SK-N-SH (cell line): Measurements from ENCODE around the gene MMP13. TPM values are rescaled to one million over a fixed set of nuclear protein-coding genes. Genes with fewer than 3 reads are reported as not detected.

Experiments used
- CTCF ChIA-PET: fragments of 300-600, 350-600 bp; formaldehyde crosslinking; extraction: SDS; loops from one replicate; lab custom pipeline; 2021; lab: Yijun Ruan, JAX
- POLR2A ChIA-PET: fragments of 350-600 bp; sonication (Branson Sonifier 250); formaldehyde crosslinking; extraction: SDS; loops from one replicate; lab custom pipeline; 2020; ENCODE audit warnings: antibody characterized with exemption, inconsistent platforms; lab: Yijun Ruan, JAX
- DNase-seq: peaks from one replicate; pipeline ENCODE4 v3.0.0; 2012
- H2AFZ ChIP-seq: fragments of 200-600 bp; sonication (generic); 2 replicates; pipeline ENCODE4 v1.8.1; 2016; ENCODE audit warnings: antibody characterized with exemption, mild to moderate bottlenecking, low read depth
- H3F3A ChIP-seq: fragments of 200-600 bp; sonication (generic); replicated peaks from 2 replicates; pipeline ENCODE3; 2016; ENCODE audit warnings: antibody characterized with exemption, mild to moderate bottlenecking; ENCODE audit not compliant: insufficient read depth
- H3K27ac ChIP-seq, 2 experiments: fragments of 200-500 bp in 1 of 2; fragments of 200-600 bp in 1 of 2; sonication (Bioruptor generic) in 1 of 2; sonication (generic), shearing (Covaris generic) in 1 of 2; 2 replicates each; pipeline versions ENCODE4 v1.5.1 to v1.6.1; 2014 to 2016; ENCODE audit warnings: low read depth in 2 of 2, inconsistent platforms in 1 of 2, low read length in 1 of 2, mild to moderate bottlenecking in 1 of 2, mixed read lengths in 1 of 2
- H3K27me3 ChIP-seq: fragments of 200-600 bp; sonication (generic), shearing (Covaris generic); 2 replicates; pipeline ENCODE4 v1.6.1; 2016; ENCODE audit warnings: mixed run types; ENCODE audit not compliant: insufficient read depth
- H3K36me3 ChIP-seq, 2 experiments: fragments of 200-500 bp in 1 of 2; fragments of 200-600 bp in 1 of 2; sonication (Bioruptor generic) in 1 of 2; sonication (generic) in 1 of 2; replicated peaks in 1 of 2; 2 replicates each; pipeline versions ENCODE3 to v1.5.1; 2014 to 2016; ENCODE audit warnings: low read length in 1 of 2, mild to moderate bottlenecking in 1 of 2; ENCODE audit not compliant: insufficient read depth in 2 of 2, control insufficient read depth in 1 of 2
- H3K4me1 ChIP-seq, 2 experiments: fragments of 200-500 bp in 1 of 2; fragments of 200-600 bp in 1 of 2; sonication (Bioruptor generic) in 1 of 2; sonication (generic), shearing (Covaris generic) in 1 of 2; 2 replicates each; pipeline versions ENCODE4 v1.5.1 to v1.6.1; 2014 to 2016; ENCODE audit warnings: low read depth in 1 of 2, low read length in 1 of 2, mixed run types in 1 of 2; ENCODE audit not compliant: insufficient read depth in 2 of 2, control insufficient read depth in 1 of 2
- H3K4me2 ChIP-seq: fragments of 200-600 bp; sonication (generic), shearing (Covaris generic); 2 replicates; pipeline ENCODE4 v1.6.1; 2017; ENCODE audit warnings: mixed run types
- H3K4me3 ChIP-seq, 2 experiments: fragments of 200-500 bp in 1 of 2; fragments of 200-600 bp in 1 of 2; sonication (Bioruptor generic) in 1 of 2; sonication (generic), shearing (Covaris generic) in 1 of 2; 2 replicates each; pipeline versions ENCODE4 v1.5.1 to v1.8.1; 2014 to 2016; ENCODE audit warnings: low read depth in 2 of 2, inconsistent platforms in 1 of 2, low read length in 1 of 2, mild to moderate bottlenecking in 1 of 2, mixed read lengths in 1 of 2, moderate library complexity in 1 of 2
- H3K79me2 ChIP-seq: fragments of 200-600 bp; sonication (generic); 2 replicates; pipeline ENCODE4 v1.8.1; 2017; ENCODE audit warnings: mild to moderate bottlenecking; ENCODE audit not compliant: insufficient read depth
- H3K9ac ChIP-seq: fragments of 200-600 bp; sonication (generic); 2 replicates; pipeline ENCODE4 v1.6.1; 2017; ENCODE audit warnings: mixed run types
- H3K9me2 ChIP-seq: fragments of 200-600 bp; sonication (generic); 2 replicates; pipeline ENCODE4 v1.6.1; 2017; ENCODE audit warnings: mixed run types
- H3K9me3 ChIP-seq: fragments of 200-600 bp; sonication (generic); 2 replicates; pipeline ENCODE4 v1.6.1; 2017; ENCODE audit warnings: mixed run types, mild to moderate bottlenecking, moderate library complexity
- H4K20me1 ChIP-seq: fragments of 200-600 bp; sonication (generic); 2 replicates; pipeline ENCODE4 v1.6.1; 2017; ENCODE audit warnings: mild to moderate bottlenecking, mixed run types; ENCODE audit not compliant: insufficient read depth
- EP300 ChIP-seq, 2 experiments: IDR thresholded peaks; 2 replicates each; pipeline versions ENCODE4 v1.4.0 to v1.6.1; 2012; ENCODE audit warnings: borderline replicate concordance in 1 of 2, low read depth in 1 of 2, low read length in 1 of 2
- FOXJ3 ChIP-seq: sonication (generic); formaldehyde crosslinking; IDR thresholded peaks from 2 replicates; pipeline ENCODE4 v1.5.1; 2020; ENCODE audit warnings: mild to moderate bottlenecking, missing genetic modification reagents
- FOXM1 ChIP-seq: IDR thresholded peaks from 2 replicates; pipeline ENCODE4 v1.4.0; 2012; ENCODE audit warnings: low read depth, mild to moderate bottlenecking
- GABPA ChIP-seq: IDR thresholded peaks from 2 replicates; pipeline ENCODE4 v1.4.0; 2012; ENCODE audit warnings: low read depth, mild to moderate bottlenecking
- IRF3 ChIP-seq: fragments of 150-350 bp; IDR thresholded peaks from 2 replicates; pipeline ENCODE4 v1.6.1; 2016; ENCODE audit warnings: mild to moderate bottlenecking, low read depth, low read length
- JUND ChIP-seq: IDR thresholded peaks from 2 replicates; pipeline ENCODE4 v1.4.0; 2012
- MEF2A ChIP-seq: IDR thresholded peaks from 2 replicates; pipeline ENCODE4 v1.4.0; 2012; ENCODE audit warnings: low read depth, borderline replicate concordance
- MXI1 ChIP-seq: IDR thresholded peaks from 2 replicates; pipeline ENCODE4 v1.6.1; 2012; ENCODE audit warnings: mild to moderate bottlenecking, low read depth, low read length, improper control_type of control experiment
- NFIC ChIP-seq: IDR thresholded peaks from 2 replicates; pipeline ENCODE4 v1.4.0; 2012; ENCODE audit warnings: borderline replicate concordance
- POLR2AphosphoS5 ChIP-seq: IDR thresholded peaks from 2 replicates; pipeline ENCODE4 v1.6.1; 2012; ENCODE audit warnings: low read depth, low read length
- RXRA ChIP-seq: IDR thresholded peaks from 2 replicates; pipeline ENCODE4 v1.4.0; 2012; ENCODE audit warnings: low read depth, mild to moderate bottlenecking, borderline replicate concordance
- SIN3A ChIP-seq: IDR thresholded peaks from 2 replicates; pipeline ENCODE4 v1.6.1; 2012; ENCODE audit warnings: low read depth, mild to moderate bottlenecking, low read length, moderate library complexity, borderline replicate concordance
- TCF12 ChIP-seq: IDR thresholded peaks from 2 replicates; pipeline ENCODE4 v1.4.0; 2012
- WGBS: methylation state at CpG from one replicate; pipeline ENCODE4 v1.1.6; 2017; ENCODE audit warnings: low lambda C conversion rate; 5-methylcytosine and 5-hydroxymethylcytosine counted together
- polyA plus RNA-seq, 3 experiments: library from polyadenylated mRNA; depleted of rRNA; stranded (reverse); fragments of >200 nt; gene quantifications; 2 replicates each; pipeline ENCODE4 v1.2.3, GENCODE V29; 2012
- TF ChIP-seq, protein P1 (sequence below): IDR thresholded peaks from 2 replicates; pipeline ENCODE4 v1.6.1; 2012; ENCODE audit warnings: mild to moderate bottlenecking, low read depth, low read length, moderate library complexity
- TF ChIP-seq, protein P2 (sequence below): IDR thresholded peaks from 2 replicates; pipeline ENCODE4 v1.4.0; 2012; ENCODE audit warnings: low read depth, borderline replicate concordance
- TF ChIP-seq, protein P3 (sequence below): fragments of 150-350 bp; IDR thresholded peaks from 2 replicates; pipeline ENCODE4 v1.6.1; 2017; ENCODE audit warnings: antibody characterized with exemption, low read length, low read depth, borderline replicate concordance

MMP13 gene
- polyA plus RNA-seq, 1 of the 3 experiments (the other 2 are of a cell fraction), result 0.12 TPM

DNA sequence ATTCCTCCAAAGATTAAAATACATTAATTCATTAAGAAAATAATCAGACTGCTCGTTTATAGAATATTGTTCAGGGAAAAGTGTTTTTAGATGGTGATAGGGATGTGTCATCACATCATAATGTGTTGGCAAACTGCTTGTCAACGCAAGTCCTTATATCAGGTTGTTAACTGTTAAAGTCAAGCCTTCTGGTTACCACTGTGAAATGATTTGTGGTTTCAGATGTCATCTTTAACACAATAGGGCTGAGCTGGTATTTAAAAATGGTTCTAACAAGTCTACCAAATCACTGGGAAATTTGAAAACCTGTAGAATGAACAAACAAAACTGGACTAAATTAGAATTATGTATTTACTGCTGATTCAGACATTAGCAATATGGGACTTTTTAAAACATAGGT lies 2.4 kb upstream of the MMP13 start (continued):
- TF ChIP-seq, protein P1, sequence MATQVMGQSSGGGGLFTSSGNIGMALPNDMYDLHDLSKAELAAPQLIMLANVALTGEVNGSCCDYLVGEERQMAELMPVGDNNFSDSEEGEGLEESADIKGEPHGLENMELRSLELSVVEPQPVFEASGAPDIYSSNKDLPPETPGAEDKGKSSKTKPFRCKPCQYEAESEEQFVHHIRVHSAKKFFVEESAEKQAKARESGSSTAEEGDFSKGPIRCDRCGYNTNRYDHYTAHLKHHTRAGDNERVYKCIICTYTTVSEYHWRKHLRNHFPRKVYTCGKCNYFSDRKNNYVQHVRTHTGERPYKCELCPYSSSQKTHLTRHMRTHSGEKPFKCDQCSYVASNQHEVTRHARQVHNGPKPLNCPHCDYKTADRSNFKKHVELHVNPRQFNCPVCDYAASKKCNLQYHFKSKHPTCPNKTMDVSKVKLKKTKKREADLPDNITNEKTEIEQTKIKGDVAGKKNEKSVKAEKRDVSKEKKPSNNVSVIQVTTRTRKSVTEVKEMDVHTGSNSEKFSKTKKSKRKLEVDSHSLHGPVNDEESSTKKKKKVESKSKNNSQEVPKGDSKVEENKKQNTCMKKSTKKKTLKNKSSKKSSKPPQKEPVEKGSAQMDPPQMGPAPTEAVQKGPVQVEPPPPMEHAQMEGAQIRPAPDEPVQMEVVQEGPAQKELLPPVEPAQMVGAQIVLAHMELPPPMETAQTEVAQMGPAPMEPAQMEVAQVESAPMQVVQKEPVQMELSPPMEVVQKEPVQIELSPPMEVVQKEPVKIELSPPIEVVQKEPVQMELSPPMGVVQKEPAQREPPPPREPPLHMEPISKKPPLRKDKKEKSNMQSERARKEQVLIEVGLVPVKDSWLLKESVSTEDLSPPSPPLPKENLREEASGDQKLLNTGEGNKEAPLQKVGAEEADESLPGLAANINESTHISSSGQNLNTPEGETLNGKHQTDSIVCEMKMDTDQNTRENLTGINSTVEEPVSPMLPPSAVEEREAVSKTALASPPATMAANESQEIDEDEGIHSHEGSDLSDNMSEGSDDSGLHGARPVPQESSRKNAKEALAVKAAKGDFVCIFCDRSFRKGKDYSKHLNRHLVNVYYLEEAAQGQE, result no peak

GRCh38 chr11:102950622-102951081 lies 4.9 kb downstream of the MMP13 start:
- ChIA-PET POLR2A (no interaction called here), CTCF (interaction anchor here (0.9 to 1.3 kb wide), 2 partner anchors 10 to 14 kb away, joined by 4 to 5 read pairs; no protein-coding TSS in a partner anchor)
- Histone ChIP-seq H2AFZ (no peak overlapping the region), H3K4me1 (no peaks in the 10 kb centered on the region), H3K36me3 (no peaks in the 10 kb centered on the region), H3K9me3 (no peaks in the 10 kb centered on the region), H3K79me2 (no peaks in the 10 kb centered on the region), H3K27me3 (no peaks in the 10 kb centered on the region), H3K27ac (no peak overlapping the region), H3K4me2 (no peak overlapping the region), H4K20me1 (no peaks in the 10 kb centered on the region), H3K4me3 (no peak overlapping the region), H3K9me2 (no peaks in the 10 kb centered on the region), H3K9ac (no peak overlapping the region), H3F3A (no peaks in the 10 kb centered on the region)
- TF ChIP-seq GABPA, result no peak
- no peak for DNase-seq
- WGBS, result 88% methylated on average over 2 of the region's 2 CpGs

- Histone ChIP-seq H3K4me2 (no peak overlapping the region), H3K4me3 (no peak overlapping the region), H3K27me3 (no peaks in the 10 kb centered on the region), H3K4me1 (no peaks in the 10 kb centered on the region), H3K9me2 (no peaks in the 10 kb centered on the region), H3F3A (no peaks in the 10 kb centered on the region), H3K9ac (no peak overlapping the region), H3K36me3 (no peaks in the 10 kb centered on the region), H3K79me2 (no peaks in the 10 kb centered on the region), H3K9me3 (no peaks in the 10 kb centered on the region), H4K20me1 (no peaks in the 10 kb centered on the region), H2AFZ (no peak overlapping the region), H3K27ac (no peak overlapping the region)
- no peak for DNase-seq
- ChIA-PET CTCF (interaction anchor here (1.2 to 1.5 kb wide), 2 partner anchors 13 to 31 kb away, joined by 3 to 4 read pairs; no protein-coding TSS in a partner anchor), POLR2A (no interaction called here)
- no peak for TF ChIP-seq IRF3
- no peak for TF ChIP-seq NFIC
- TF ChIP-seq FOXM1, result no peak
- TF ChIP-seq RXRA, result no peak
- TF ChIP-seq MEF2A, result no peak
- TF ChIP-seq EP300 (IDR thresholded peaks at IDR 0.05; ENCODE audit: borderline replicate concordance in 1 of 2, low read depth in 1 of 2, low read length in 1 of 2), result no peak
- TF ChIP-seq, protein P2, sequence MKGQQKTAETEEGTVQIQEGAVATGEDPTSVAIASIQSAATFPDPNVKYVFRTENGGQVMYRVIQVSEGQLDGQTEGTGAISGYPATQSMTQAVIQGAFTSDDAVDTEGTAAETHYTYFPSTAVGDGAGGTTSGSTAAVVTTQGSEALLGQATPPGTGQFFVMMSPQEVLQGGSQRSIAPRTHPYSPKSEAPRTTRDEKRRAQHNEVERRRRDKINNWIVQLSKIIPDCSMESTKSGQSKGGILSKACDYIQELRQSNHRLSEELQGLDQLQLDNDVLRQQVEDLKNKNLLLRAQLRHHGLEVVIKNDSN, result no peak
- TF ChIP-seq GABPA, result no peak
- no peak for TF ChIP-seq SIN3A
- TF ChIP-seq POLR2AphosphoS5, result no peak
- TF ChIP-seq, protein P3, sequence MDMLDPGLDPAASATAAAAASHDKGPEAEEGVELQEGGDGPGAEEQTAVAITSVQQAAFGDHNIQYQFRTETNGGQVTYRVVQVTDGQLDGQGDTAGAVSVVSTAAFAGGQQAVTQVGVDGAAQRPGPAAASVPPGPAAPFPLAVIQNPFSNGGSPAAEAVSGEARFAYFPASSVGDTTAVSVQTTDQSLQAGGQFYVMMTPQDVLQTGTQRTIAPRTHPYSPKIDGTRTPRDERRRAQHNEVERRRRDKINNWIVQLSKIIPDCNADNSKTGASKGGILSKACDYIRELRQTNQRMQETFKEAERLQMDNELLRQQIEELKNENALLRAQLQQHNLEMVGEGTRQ, result no peak
- no peak for TF ChIP-seq JUND
- no peak for TF ChIP-seq MXI1
- no peak for TF ChIP-seq TCF12
- no peak for TF ChIP-seq FOXJ3 (CRISPR knock-in tag)
- WGBS, result 39% methylated on average over 3 of the region's 3 CpGs
These were observed 9.3 kb downstream of the MMP13 start for GRCh38 chr11:102946237-102946636.
